H9 (cell line): ENCODE data around the gene RDM1. TPM values are rescaled to one million over a fixed set of nuclear protein-coding genes. Genes with fewer than 3 reads are reported as not detected.

Experiments
- DNase-seq: peaks from one replicate; pipeline ENCODE4 v3.0.0-alpha.2; 2017
- H2AFZ ChIP-seq: one replicate; pipeline ENCODE4 v1.6.1; 2013; ENCODE audit warnings: mild to moderate bottlenecking, low read length, control low read depth, moderate library complexity
- H2AK5ac ChIP-seq: 2 replicates; pipeline ENCODE4 v1.6.1; 2013; ENCODE audit warnings: low read length, control low read depth, mixed read lengths; ENCODE audit not compliant: insufficient read length
- H2BK120ac ChIP-seq: one replicate; pipeline ENCODE4 v1.6.1; 2013; ENCODE audit warnings: low read depth, mild to moderate bottlenecking, low read length, control low read depth, inconsistent platforms; ENCODE audit not compliant: poor library complexity, severe bottlenecking
- H2BK12ac ChIP-seq: 2 replicates; pipeline ENCODE4 v1.6.1; 2013; ENCODE audit warnings: low read length, control low read depth, mixed read lengths, low read depth; ENCODE audit not compliant: insufficient read length
- H2BK15ac ChIP-seq: 2 replicates; pipeline ENCODE4 v1.6.1; 2013; ENCODE audit warnings: low read depth, low read length, control low read depth
- H2BK20ac ChIP-seq: one replicate; pipeline ENCODE4 v1.6.1; 2013; ENCODE audit warnings: low read depth, mild to moderate bottlenecking, low read length, control low read depth, inconsistent platforms; ENCODE audit not compliant: poor library complexity, severe bottlenecking
- H2BK5ac ChIP-seq: 2 replicates; pipeline ENCODE4 v1.6.1; 2013; ENCODE audit warnings: low read length, control low read depth, mixed read lengths; ENCODE audit not compliant: insufficient read length
- H3K14ac ChIP-seq: 2 replicates; pipeline ENCODE4 v1.6.1; 2013; ENCODE audit warnings: low read length, control low read depth; ENCODE audit not compliant: insufficient read depth
- H3K18ac ChIP-seq: 2 replicates; pipeline ENCODE4 v1.6.1; 2013; ENCODE audit warnings: low read depth, mild to moderate bottlenecking, mixed read lengths, low read length, control low read depth; ENCODE audit not compliant: insufficient read length
- H3K23ac ChIP-seq: 2 replicates; pipeline ENCODE4 v1.6.1; 2013; ENCODE audit warnings: low read length, control low read depth, mixed read lengths, low read depth; ENCODE audit not compliant: insufficient read length
- H3K23me2 ChIP-seq: 2 replicates; pipeline ENCODE4 v1.6.1; 2013; ENCODE audit warnings: low read depth, mild to moderate bottlenecking, mixed read lengths, low read length, control low read depth; ENCODE audit not compliant: insufficient read length, poor library complexity, severe bottlenecking
- H3K27ac ChIP-seq: 2 replicates; pipeline ENCODE4 v1.5.1; 2013; ENCODE audit warnings: low read length, control low read depth, mixed read lengths, low read depth; ENCODE audit not compliant: insufficient read length
- H3K27me3 ChIP-seq: 2 replicates; pipeline ENCODE4 v1.6.1; 2013; ENCODE audit warnings: low read length, control low read depth, inconsistent platforms; ENCODE audit not compliant: insufficient read depth
- H3K4ac ChIP-seq: 2 replicates; pipeline ENCODE4 v1.6.1; 2013; ENCODE audit warnings: low read depth, mild to moderate bottlenecking, control low read depth, inconsistent platforms, low read length, moderate library complexity
- H3K4me1 ChIP-seq: 2 replicates; pipeline ENCODE4 v1.6.1; 2013; ENCODE audit warnings: low read length, control low read depth, inconsistent platforms; ENCODE audit not compliant: insufficient read depth
- H3K4me2 ChIP-seq: 2 replicates; pipeline ENCODE4 v1.6.1; 2013; ENCODE audit warnings: low read length, control low read depth, mixed read lengths; ENCODE audit not compliant: insufficient read length, insufficient read depth
- H3K56ac ChIP-seq: 2 replicates; pipeline ENCODE4 v1.6.1; 2013; ENCODE audit warnings: low read depth, mild to moderate bottlenecking, mixed read lengths, low read length, control low read depth; ENCODE audit not compliant: insufficient read length
- H3K79me1 ChIP-seq: 2 replicates; pipeline ENCODE4 v1.6.1; 2013; ENCODE audit warnings: low read depth, mild to moderate bottlenecking, moderate library complexity, low read length, control low read depth, inconsistent platforms; ENCODE audit not compliant: insufficient read depth, poor library complexity, severe bottlenecking
- H3K79me2 ChIP-seq: 2 replicates; pipeline ENCODE4 v1.6.1; 2013; ENCODE audit warnings: low read length, control low read depth, inconsistent platforms; ENCODE audit not compliant: insufficient read depth
- H3K9ac ChIP-seq: 2 replicates; pipeline ENCODE4 v1.6.1; 2013; ENCODE audit warnings: low read length, control low read depth, mixed read lengths; ENCODE audit not compliant: insufficient read length; ENCODE audit errors: extremely low read depth
- H3K9me3 ChIP-seq: one replicate; pipeline ENCODE4 v1.6.1; 2013; ENCODE audit warnings: low read depth, low read length, inconsistent platforms; ENCODE audit not compliant: control insufficient read depth
- H3T11ph ChIP-seq: one replicate; pipeline ENCODE4 v1.6.1; 2013; ENCODE audit warnings: mild to moderate bottlenecking, low read length, control low read depth, inconsistent platforms
- H4K20me1 ChIP-seq: one replicate; pipeline ENCODE4 v1.6.1; 2013; ENCODE audit not compliant: control insufficient read depth, insufficient read length, insufficient read depth
- H4K5ac ChIP-seq: 2 replicates; pipeline ENCODE4 v1.6.1; 2013; ENCODE audit warnings: low read depth, mild to moderate bottlenecking, mixed read lengths, low read length, control low read depth; ENCODE audit not compliant: insufficient read length
- H4K8ac ChIP-seq: replicated peaks from 2 replicates; pipeline ENCODE4 v1.6.1; 2013; ENCODE audit warnings: low read length, control low read depth, mixed read lengths, low read depth; ENCODE audit not compliant: insufficient read length
- H4K91ac ChIP-seq: 2 replicates; pipeline ENCODE4 v1.6.1; 2013; ENCODE audit warnings: low read depth, mild to moderate bottlenecking, moderate library complexity, mixed read lengths, low read length, control low read depth; ENCODE audit not compliant: insufficient read length
- H3K27ac Mint-ChIP-seq, 3 experiments: 2 replicates in 2 of 3; 3 replicates in 1 of 3; pipeline ENCODE4 v1.8.0; 2020 to 2021; ENCODE audit warnings: mixed read lengths in 3 of 3, mild to moderate bottlenecking in 1 of 3, moderate library complexity in 1 of 3
- H3K27me3 Mint-ChIP-seq: 2 replicates; pipeline ENCODE4 v1.8.0; 2021; ENCODE audit warnings: low read depth, mild to moderate bottlenecking, moderate library complexity, mixed read lengths
- H3K36me3 Mint-ChIP-seq, 3 experiments: 2 replicates in 2 of 3; 3 replicates in 1 of 3; pipeline ENCODE4 v1.8.0; 2020 to 2021; ENCODE audit warnings: low read depth in 3 of 3, mixed read lengths in 3 of 3; ENCODE audit not compliant: insufficient read depth in 1 of 3
- H3K4me1 Mint-ChIP-seq, 2 experiments: 2 replicates each; pipeline ENCODE4 v1.8.0; 2020; ENCODE audit warnings: mixed read lengths in 2 of 2
- H3K4me3 Mint-ChIP-seq, 2 experiments: 2 replicates in 1 of 2; 3 replicates in 1 of 2; pipeline ENCODE4 v1.8.0; 2020 to 2021; ENCODE audit warnings: mild to moderate bottlenecking in 2 of 2, mixed read lengths in 2 of 2, moderate library complexity in 1 of 2
- H3K9me3 Mint-ChIP-seq, 2 experiments: 2 replicates in 1 of 2; 3 replicates in 1 of 2; pipeline ENCODE4 v1.8.0; 2020; ENCODE audit warnings: mild to moderate bottlenecking in 2 of 2, mixed read lengths in 2 of 2, moderate library complexity in 1 of 2
- CTCF ChIP-seq: fragments of 200-600 bp; sonication (generic); conservative IDR thresholded peaks from 3 replicates; pipeline ENCODE4 v1.8.0; 2021; ENCODE audit warnings: antibody characterized with exemption, mild to moderate bottlenecking
- WGBS: extraction: QIAGEN DNeasy Blood & Tissue Kit; methylation state at CpG from one replicate; pipeline ENCODE4 v1.1.7; 2013; ENCODE audit warnings: missing lambda C conversion rate, low lambda C conversion rate, mixed read lengths; ENCODE audit not compliant: insufficient read length; ENCODE audit errors: extremely low coverage; 5-methylcytosine and 5-hydroxymethylcytosine counted together
- total RNA-seq: library from RNA; stranded (reverse); gene quantifications from 2 replicates; pipeline ENCODE4 v1.2.1, GENCODE V29; 2021

RDM1 gene
- total RNA-seq, 1 experiment from 2014 or later: 9.0 TPM

DNA sequence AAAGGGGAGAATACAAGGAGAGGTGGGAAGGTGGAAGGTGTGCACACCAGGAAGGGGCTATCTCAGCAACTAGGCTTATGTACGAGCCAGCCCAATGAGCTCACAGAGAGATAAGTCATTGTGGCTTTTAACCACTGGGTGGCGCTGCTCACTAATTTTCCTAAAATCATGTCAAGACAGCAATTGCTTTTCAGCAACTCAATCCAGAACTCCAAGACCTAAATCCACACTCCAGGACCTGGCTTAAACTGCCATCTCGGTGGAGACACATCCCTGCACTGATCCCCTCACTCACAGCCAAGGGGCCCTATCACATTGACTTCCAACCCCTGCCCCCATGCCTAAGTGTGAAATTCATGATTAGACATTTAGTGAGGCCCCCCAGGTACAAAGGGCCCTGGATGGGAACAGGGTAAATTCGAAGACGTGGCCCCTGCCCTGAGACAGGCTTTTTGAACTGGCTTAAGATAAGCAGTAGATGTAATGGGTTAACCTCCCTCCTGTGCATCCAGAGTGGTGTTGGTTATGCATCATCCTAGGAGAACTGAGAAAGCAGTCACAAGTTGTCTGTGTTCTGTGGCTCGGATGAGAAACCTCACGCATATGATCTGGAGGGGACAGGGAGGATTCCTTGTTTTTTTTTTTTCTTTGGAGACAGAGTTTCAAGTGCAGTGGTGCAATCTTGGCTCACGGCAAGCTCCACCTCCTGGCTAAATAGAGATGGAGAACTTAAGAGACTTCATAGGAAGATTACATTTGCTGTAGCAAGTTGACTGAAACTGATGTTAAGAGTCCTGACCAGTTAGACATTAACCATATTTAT lies 39.2 kb upstream of the RDM1 start:
- Histone ChIP-seq H2BK12ac (no peak overlapping the region), H3K56ac (no peak overlapping the region), H2BK20ac (no peak overlapping the region), H3K14ac (no peak overlapping the region), H4K8ac (no peak overlapping the region), H3K27me3 (no peaks in the 10 kb centered on the region), H2AFZ (no peak overlapping the region), H3K4ac (no peak overlapping the region), H4K20me1 (no peaks in the 10 kb centered on the region), H3K4me1 (no peaks in the 10 kb centered on the region), H2AK5ac (no peak overlapping the region), H3K79me1 (no peaks in the 10 kb centered on the region), H3K27ac (no peak overlapping the region), H3K23me2 (no peaks in the 10 kb centered on the region), H2BK5ac (no peak overlapping the region), H2BK120ac (no peak overlapping the region), H3K23ac (no peak overlapping the region), H3K9ac (no peak overlapping the region), H3K4me2 (no peak overlapping the region), H3K18ac (no peak overlapping the region), H4K91ac (no peak overlapping the region), H3K79me2 (no peaks in the 10 kb centered on the region), H2BK15ac (no peak overlapping the region), H3T11ph (no peak overlapping the region), H4K5ac (no peak overlapping the region), H3K9me3 (no peaks in the 10 kb centered on the region)
- H3K9me3 Mint-ChIP-seq: no peaks in the 10 kb centered on the region
- no peaks in the 10 kb centered on the region for H3K27me3 Mint-ChIP-seq
- DNase-seq: peak; percentile 90
- no peaks in the 10 kb centered on the region for H3K36me3 Mint-ChIP-seq
- H3K4me3 Mint-ChIP-seq: no peak overlapping the region
- H3K4me1 Mint-ChIP-seq: peaks cover 2 to 6% of the 10 kb centered on the region in 2 experiments; a peak in 2 of 4 replicates
- H3K27ac Mint-ChIP-seq: peak overlapping the region in 1 of 3 experiments; percentile 88; a peak in 1 of 7 replicates
- WGBS: no CpG with 5 or more reads among the region's 8 CpGs
- peak; percentile 90 for TF ChIP-seq CTCF
